ENCODE data around the gene ADGRG3. TPM values are rescaled to one million over a fixed set of nuclear protein-coding genes. Genes with fewer than 3 reads are reported as not detected.

Gene ADGRG3
- total and polyA plus RNA-seq, 2 experiments from 2014 or later: not detected

- no peak overlapping the region for H3K4me2 ChIP-seq
- ATAC-seq (no peak), DNase-seq (ENCODE audit: low spot score) (no peak)
- H2AFZ ChIP-seq: no peak overlapping the region
- no peak for TF ChIP-seq EZH2phosphoT487 (IDR thresholded peaks at IDR 0.05; ENCODE audit: unreplicated experiment)
- no peak for TF ChIP-seq NANOG (IDR thresholded peaks at IDR 0.05; ENCODE audit: borderline replicate concordance)
- TF ChIP-seq CTCF (conservative IDR thresholded peaks at IDR 0.05; ENCODE audit: low read depth in 2 of 2): no peak
- TF ChIP-seq EZH2 (IDR thresholded peaks at IDR 0.05; ENCODE audit: low read depth, unreplicated experiment): no peak
- TF ChIP-seq, protein P1, sequence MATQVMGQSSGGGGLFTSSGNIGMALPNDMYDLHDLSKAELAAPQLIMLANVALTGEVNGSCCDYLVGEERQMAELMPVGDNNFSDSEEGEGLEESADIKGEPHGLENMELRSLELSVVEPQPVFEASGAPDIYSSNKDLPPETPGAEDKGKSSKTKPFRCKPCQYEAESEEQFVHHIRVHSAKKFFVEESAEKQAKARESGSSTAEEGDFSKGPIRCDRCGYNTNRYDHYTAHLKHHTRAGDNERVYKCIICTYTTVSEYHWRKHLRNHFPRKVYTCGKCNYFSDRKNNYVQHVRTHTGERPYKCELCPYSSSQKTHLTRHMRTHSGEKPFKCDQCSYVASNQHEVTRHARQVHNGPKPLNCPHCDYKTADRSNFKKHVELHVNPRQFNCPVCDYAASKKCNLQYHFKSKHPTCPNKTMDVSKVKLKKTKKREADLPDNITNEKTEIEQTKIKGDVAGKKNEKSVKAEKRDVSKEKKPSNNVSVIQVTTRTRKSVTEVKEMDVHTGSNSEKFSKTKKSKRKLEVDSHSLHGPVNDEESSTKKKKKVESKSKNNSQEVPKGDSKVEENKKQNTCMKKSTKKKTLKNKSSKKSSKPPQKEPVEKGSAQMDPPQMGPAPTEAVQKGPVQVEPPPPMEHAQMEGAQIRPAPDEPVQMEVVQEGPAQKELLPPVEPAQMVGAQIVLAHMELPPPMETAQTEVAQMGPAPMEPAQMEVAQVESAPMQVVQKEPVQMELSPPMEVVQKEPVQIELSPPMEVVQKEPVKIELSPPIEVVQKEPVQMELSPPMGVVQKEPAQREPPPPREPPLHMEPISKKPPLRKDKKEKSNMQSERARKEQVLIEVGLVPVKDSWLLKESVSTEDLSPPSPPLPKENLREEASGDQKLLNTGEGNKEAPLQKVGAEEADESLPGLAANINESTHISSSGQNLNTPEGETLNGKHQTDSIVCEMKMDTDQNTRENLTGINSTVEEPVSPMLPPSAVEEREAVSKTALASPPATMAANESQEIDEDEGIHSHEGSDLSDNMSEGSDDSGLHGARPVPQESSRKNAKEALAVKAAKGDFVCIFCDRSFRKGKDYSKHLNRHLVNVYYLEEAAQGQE (IDR thresholded peaks at IDR 0.05; ENCODE audit: unreplicated experiment): no peak
- no peak for TF ChIP-seq CREB1 (CRISPR knock-in tag; IDR thresholded peaks at IDR 0.05; ENCODE audit: low read depth)
- TF ChIP-seq POLR2AphosphoS5 (IDR thresholded peaks at IDR 0.05; ENCODE audit: low read depth): no peak
- TF ChIP-seq ETS1 (IDR thresholded peaks at IDR 0.05): no peak
- TF ChIP-seq JUNB (IDR thresholded peaks at IDR 0.05; ENCODE audit: unreplicated experiment): no peak
- no peak for TF ChIP-seq ZNF114 (CRISPR knock-in tag; IDR thresholded peaks at IDR 0.05)
- TF ChIP-seq STAT1 (IDR thresholded peaks at IDR 0.05; ENCODE audit: unreplicated experiment): no peak
- no peak for TF ChIP-seq ZNF331 (CRISPR knock-in tag; IDR thresholded peaks at IDR 0.05; ENCODE audit: low read depth)
- TF ChIP-seq, protein P2, sequence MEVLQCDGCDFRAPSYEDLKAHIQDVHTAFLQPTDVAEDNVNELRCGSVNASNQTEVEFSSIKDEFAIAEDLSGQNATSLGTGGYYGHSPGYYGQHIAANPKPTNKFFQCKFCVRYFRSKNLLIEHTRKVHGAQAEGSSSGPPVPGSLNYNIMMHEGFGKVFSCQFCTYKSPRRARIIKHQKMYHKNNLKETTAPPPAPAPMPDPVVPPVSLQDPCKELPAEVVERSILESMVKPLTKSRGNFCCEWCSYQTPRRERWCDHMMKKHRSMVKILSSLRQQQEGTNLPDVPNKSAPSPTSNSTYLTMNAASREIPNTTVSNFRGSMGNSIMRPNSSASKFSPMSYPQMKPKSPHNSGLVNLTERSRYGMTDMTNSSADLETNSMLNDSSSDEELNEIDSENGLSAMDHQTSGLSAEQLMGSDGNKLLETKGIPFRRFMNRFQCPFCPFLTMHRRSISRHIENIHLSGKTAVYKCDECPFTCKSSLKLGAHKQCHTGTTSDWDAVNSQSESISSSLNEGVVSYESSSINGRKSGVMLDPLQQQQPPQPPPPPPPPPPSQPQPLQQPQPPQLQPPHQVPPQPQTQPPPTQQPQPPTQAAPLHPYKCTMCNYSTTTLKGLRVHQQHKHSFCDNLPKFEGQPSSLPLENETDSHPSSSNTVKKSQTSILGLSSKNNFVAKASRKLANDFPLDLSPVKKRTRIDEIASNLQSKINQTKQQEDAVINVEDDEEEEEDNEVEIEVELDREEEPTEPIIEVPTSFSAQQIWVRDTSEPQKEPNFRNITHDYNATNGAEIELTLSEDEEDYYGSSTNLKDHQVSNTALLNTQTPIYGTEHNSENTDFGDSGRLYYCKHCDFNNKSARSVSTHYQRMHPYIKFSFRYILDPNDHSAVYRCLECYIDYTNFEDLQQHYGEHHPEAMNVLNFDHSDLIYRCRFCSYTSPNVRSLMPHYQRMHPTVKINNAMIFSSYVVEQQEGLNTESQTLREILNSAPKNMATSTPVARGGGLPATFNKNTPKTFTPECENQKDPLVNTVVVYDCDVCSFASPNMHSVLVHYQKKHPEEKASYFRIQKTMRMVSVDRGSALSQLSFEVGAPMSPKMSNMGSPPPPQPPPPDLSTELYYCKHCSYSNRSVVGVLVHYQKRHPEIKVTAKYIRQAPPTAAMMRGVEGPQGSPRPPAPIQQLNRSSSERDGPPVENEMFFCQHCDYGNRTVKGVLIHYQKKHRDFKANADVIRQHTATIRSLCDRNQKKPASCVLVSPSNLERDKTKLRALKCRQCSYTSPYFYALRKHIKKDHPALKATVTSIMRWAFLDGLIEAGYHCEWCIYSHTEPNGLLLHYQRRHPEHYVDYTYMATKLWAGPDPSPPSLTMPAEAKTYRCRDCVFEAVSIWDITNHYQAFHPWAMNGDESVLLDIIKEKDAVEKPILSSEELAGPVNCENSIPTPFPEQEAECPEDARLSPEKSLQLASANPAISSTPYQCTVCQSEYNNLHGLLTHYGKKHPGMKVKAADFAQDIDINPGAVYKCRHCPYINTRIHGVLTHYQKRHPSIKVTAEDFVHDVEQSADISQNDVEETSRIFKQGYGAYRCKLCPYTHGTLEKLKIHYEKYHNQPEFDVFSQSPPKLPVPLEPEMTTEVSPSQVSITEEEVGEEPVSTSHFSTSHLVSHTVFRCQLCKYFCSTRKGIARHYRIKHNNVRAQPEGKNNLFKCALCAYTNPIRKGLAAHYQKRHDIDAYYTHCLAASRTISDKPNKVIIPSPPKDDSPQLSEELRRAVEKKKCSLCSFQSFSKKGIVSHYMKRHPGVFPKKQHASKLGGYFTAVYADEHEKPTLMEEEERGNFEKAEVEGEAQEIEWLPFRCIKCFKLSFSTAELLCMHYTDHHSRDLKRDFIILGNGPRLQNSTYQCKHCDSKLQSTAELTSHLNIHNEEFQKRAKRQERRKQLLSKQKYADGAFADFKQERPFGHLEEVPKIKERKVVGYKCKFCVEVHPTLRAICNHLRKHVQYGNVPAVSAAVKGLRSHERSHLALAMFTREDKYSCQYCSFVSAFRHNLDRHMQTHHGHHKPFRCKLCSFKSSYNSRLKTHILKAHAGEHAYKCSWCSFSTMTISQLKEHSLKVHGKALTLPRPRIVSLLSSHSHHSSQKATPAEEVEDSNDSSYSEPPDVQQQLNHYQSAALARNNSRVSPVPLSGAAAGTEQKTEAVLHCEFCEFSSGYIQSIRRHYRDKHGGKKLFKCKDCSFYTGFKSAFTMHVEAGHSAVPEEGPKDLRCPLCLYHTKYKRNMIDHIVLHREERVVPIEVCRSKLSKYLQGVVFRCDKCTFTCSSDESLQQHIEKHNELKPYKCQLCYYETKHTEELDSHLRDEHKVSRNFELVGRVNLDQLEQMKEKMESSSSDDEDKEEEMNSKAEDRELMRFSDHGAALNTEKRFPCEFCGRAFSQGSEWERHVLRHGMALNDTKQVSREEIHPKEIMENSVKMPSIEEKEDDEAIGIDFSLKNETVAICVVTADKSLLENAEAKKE (CRISPR knock-in tag; IDR thresholded peaks at IDR 0.05): no peak
- H3K9me2 ChIP-seq (ENCODE audit: insufficient read depth): no peaks in the 10 kb centered on the region
- no peaks in the 10 kb centered on the region; the same call in 2 of the 3 replicates for H3K9me3 Mint-ChIP-seq
- H3K27ac ChIP-seq (ENCODE audit: low read depth): no peak overlapping the region
- H3K4me1 ChIP-seq (ENCODE audit: insufficient read depth): peaks cover 13% of the 10 kb centered on the region
- H4K20me1 ChIP-seq (replicated peaks; ENCODE audit: insufficient read depth): no peaks in the 10 kb centered on the region
- no peak overlapping the region for H3K4me3 Mint-ChIP-seq
- peaks cover 4% of the 10 kb centered on the region for H3K27me3 Mint-ChIP-seq (ENCODE audit: insufficient read depth, low read depth, poor library complexity)
- H3K4me3 ChIP-seq: no peak overlapping the region
- no peaks in the 10 kb centered on the region for H3K27me3 ChIP-seq (ENCODE audit: insufficient read depth)
- H3K79me2 ChIP-seq (replicated peaks; ENCODE audit: insufficient read depth): no peaks in the 10 kb centered on the region
- H3K36me3 Mint-ChIP-seq (ENCODE audit: low read depth): no peaks in the 10 kb centered on the region
- H3F3A ChIP-seq (replicated peaks; ENCODE audit: low read depth): no peaks in the 10 kb centered on the region
- H3K4me1 Mint-ChIP-seq: peaks cover 35% of the 10 kb centered on the region
- H3K36me3 ChIP-seq (ENCODE audit: insufficient read depth): no peaks in the 10 kb centered on the region
- H3K27ac Mint-ChIP-seq: no peak overlapping the region
Measured at GRCh38 chr16:57679016-57679415, 10.9 kb downstream of the ADGRG3 start.

Data from GM23338 (cell line).